Heart left ventricle (tissue), 16 donors: ENCODE measurements around the gene SMYD4. TPM values are rescaled to one million over a fixed set of nuclear protein-coding genes. Genes with fewer than 3 reads are reported as not detected.

Experiments used
- ATAC-seq, 4 donors: fragments of 200-7000 bp; cut with Tn5 transposase; one replicate each; pipeline ENCODE4 v1.9.1; 2020 to 2022; ENCODE audit warnings: moderate library complexity in 4 of 4, mild to moderate bottlenecking in 3 of 4, moderate number of reproducible peaks in 1 of 4
- DNase-seq, 5 donors: peaks; one replicate each; pipeline ENCODE4 v3.0.0-alpha.2; 2020
- H3K27ac ChIP-seq, 12 donors: fragments of 200-600 bp; sonication (generic) in 4 of 12; one replicate each; pipeline versions ENCODE4 v1.5.0 to v1.8.0; 2016 to 2022; ENCODE audit warnings: mild to moderate bottlenecking in 2 of 12
- H3K27me3 ChIP-seq, 9 donors: fragments of 200-600 bp; sonication (generic) in 2 of 9; one replicate each; pipeline versions ENCODE4 v1.5.1 to v1.8.0; 2016 to 2022; ENCODE audit warnings: mild to moderate bottlenecking in 3 of 9
- H3K36me3 ChIP-seq, 9 donors: fragments of 200-600 bp; sonication (generic) in 2 of 9; one replicate each; pipeline versions ENCODE4 v1.5.0 to v1.8.0; 2018 to 2022; ENCODE audit warnings: mild to moderate bottlenecking in 2 of 9
- H3K4me1 ChIP-seq, 12 donors: fragments of 200-600 bp; sonication (generic) in 4 of 12; one replicate each; pipeline versions ENCODE4 v1.5.0 to v1.8.0; 2016 to 2022; ENCODE audit warnings: mild to moderate bottlenecking in 3 of 12
- H3K4me3 ChIP-seq, 12 donors: fragments of 200-600 bp; sonication (generic) in 4 of 12; one replicate each; pipeline versions ENCODE4 v1.5.0 to v1.8.0; 2017 to 2022; ENCODE audit warnings: mild to moderate bottlenecking in 9 of 12, moderate library complexity in 4 of 12
- H3K9me3 ChIP-seq, 12 donors: fragments of 200-600 bp; sonication (generic) in 4 of 12; one replicate each; pipeline versions ENCODE4 v1.5.0 to v1.8.0; 2016 to 2022; ENCODE audit warnings: mild to moderate bottlenecking in 1 of 12
- CTCF ChIP-seq, 12 donors: fragments of 200-600 bp; sonication (generic) in 4 of 12; IDR thresholded peaks; one replicate each; pipeline versions ENCODE4 v1.5.0 to v1.8.0; 2018 to 2022; ENCODE audit warnings: antibody characterized with exemption in 12 of 12, mild to moderate bottlenecking in 5 of 12
- POLR2A ChIP-seq, 2 donors: fragments of 450-650 bp; IDR thresholded peaks; one replicate each; pipeline ENCODE4 v1.6.1; 2017; ENCODE audit warnings: antibody characterized with exemption in 2 of 2, mild to moderate bottlenecking in 2 of 2, moderate library complexity in 2 of 2
- WGBS, 4 donors: extraction: QIAGEN DNeasy Blood & Tissue Kit in 2 of 4; methylation state at CpG; one replicate each; pipeline versions ENCODE4 v1.1.5 to v1.1.7; 2013 to 2018; 5-methylcytosine and 5-hydroxymethylcytosine counted together
- intact Hi-C, 10 donors: fragments of 100-400 bp; cut with DNase I; formaldehyde crosslinking; loops; one replicate each; pipeline versions ENCODE4 v1.11.1 to v1.14.2; 2022
- polyA plus RNA-seq, 2 donors: library from polyadenylated mRNA; stranded (reverse); fragments of 200-250 nt; gene quantifications; one replicate each; pipeline ENCODE4 v1.2.3, GENCODE V29; 2013
- total RNA-seq, 9 donors: library from RNA; depleted of rRNA in 2 of 9; stranded (reverse); fragments of >200 nt in 2 of 9; fragmentation: NEBNext Ultra II Directional in 3 of 9; extraction: Animal tissue kit (Norgen Biotek cat#: 25700) in 3 of 9; gene quantifications; one replicate each; pipeline versions ENCODE4 v1.1.0 to v1.2.4, GENCODE V29; 2016 to 2023
- donor health status: ischemic (EF 13 %, LVEDD 7.1; RV severe dilation, severe dysfunction).
- donor health status: healthy with polysubstance abuse.
- donor health status: DM: no; HTN: yes; CAD: no.
- donor health status: DM: no; HTN: no; CAD: no.
- donor health status: ischemic (EF 25% LVEDD 6.9; RV normal size, moderate dysfunction).
- donor health status: ischemic (EF 25% LVEDD 5.7; RV mildly dilated, moderate dysfunction).
- donor health status: healthy.
- donor health status: DM: yes; HTN: yes; CAD: no.
- donor health status: ischemic (EF 35%, LVEDD 5.7; RV mildly dilated, moderate dysfunction).
- donor health status: nonischemic (EF 11% LVEDD 7.7; RV severe dilation, severe dysfunction).
- donor health status: DM: yes; HTN: yes; CAD: no.
- donor health status: PGD.
- donor health status: ischemic (EF 29% LVEDD 5.4; RV normal size, mild dysfunction).
- donor health status: nonischemic (EF 23%, LVEDD 6.1; RV moderate dilation, normal function).

Gene SMYD4
- total and polyA plus RNA-seq, 11 donors: 5.2 to 15.9 (median 7.9) TPM

- peaks cover 0 to 68% (median 45%) of the 10 kb centered on the region in 9 donors for H3K36me3 ChIP-seq
- H3K27ac ChIP-seq: peak overlapping the region in 1 of 12 donors; percentile 51
- WGBS, 4 donors: 94 to 98% (median 96%) methylated on average over 10 of the region's 10 CpGs
Measured at GRCh38 chr17:1735418-1735817, 94.3 kb downstream of the SMYD4 start.

GRCh38 chr17:1733759-1734158, 95.9 kb downstream of the SMYD4 start:
- Histone ChIP-seq H3K4me3 (no peak overlapping the region), H3K27me3 (no peaks in the 10 kb centered on the region), H3K9me3 (no peaks in the 10 kb centered on the region), H3K27ac (no peak overlapping the region), H3K4me1 (peaks cover 0 to 56% (median 28%) of the 10 kb centered on the region in 12 donors), H3K36me3 (peaks cover 0 to 75% (median 49%) of the 10 kb centered on the region in 9 donors)
- ATAC-seq (no peak), DNase-seq (peak in 1 of 5 donors; percentile 24)
- intact Hi-C loops: loop anchor here in 1 of 10 donors (10.0 kb wide), 1 partner anchor 301 kb away; the partner anchor contains the start of gene DPH1
- no peak for TF ChIP-seq CTCF (IDR thresholded peaks at IDR 0.05)
- TF ChIP-seq POLR2A (IDR thresholded peaks at IDR 0.05): no peak
- 95 to 98% (median 96%) methylated on average over 37 to 38 of the region's 38 CpGs for WGBS, 4 donors

More at GRCh38 chr17:1735418-1735817, 94.3 kb downstream of the SMYD4 start:
- Histone ChIP-seq H3K27me3 (no peaks in the 10 kb centered on the region), H3K9me3 (no peaks in the 10 kb centered on the region), H3K4me3 (no peak overlapping the region), H3K4me1 (peaks cover 0 to 39% (median 25%) of the 10 kb centered on the region in 12 donors)
- intact Hi-C loops: loop anchor here in 1 of 10 donors (10.0 kb wide), 1 partner anchor 299 kb away; the partner anchor contains the start of gene DPH1
- TF ChIP-seq CTCF (IDR thresholded peaks at IDR 0.05): no peak
- TF ChIP-seq POLR2A (IDR thresholded peaks at IDR 0.05): no peak
- DNase-seq: peak in 1 of 5 donors; percentile 23
- no peak for ATAC-seq

- Histone ChIP-seq H3K27ac (no peak overlapping the region), H3K27me3 (no peaks in the 10 kb centered on the region), H3K4me1 (peaks cover 0 to 60% (median 27%) of the 10 kb centered on the region in 12 donors), H3K9me3 (no peaks in the 10 kb centered on the region), H3K4me3 (no peak overlapping the region), H3K36me3 (peaks cover 0 to 80% (median 50%) of the 10 kb centered on the region in 9 donors)
- DNase-seq: no peak
- TF ChIP-seq POLR2A (IDR thresholded peaks at IDR 0.05): no peak
- no peak for TF ChIP-seq CTCF (IDR thresholded peaks at IDR 0.05)
- intact Hi-C loops: loop anchor here in 1 of 10 donors (10.0 kb wide), 1 partner anchor 302 kb away; the partner anchor contains the start of gene DPH1
- ATAC-seq: no peak
- WGBS, 4 donors: 68 to 88% (median 82%) methylated on average over 11 of the region's 11 CpGs
Measured at GRCh38 chr17:1732833-1733321, 96.8 kb downstream of the SMYD4 start.

GRCh38 chr17:1732241-1732832, 97.4 kb downstream of the SMYD4 start:
- no peaks in the 10 kb centered on the region for H3K9me3 ChIP-seq
- no peak overlapping the region for H3K4me3 ChIP-seq
- 92 to 96% (median 94%) methylated on average over 12 to 22 of the region's 22 CpGs for WGBS, 4 donors
- DNase-seq: peak in 1 of 5 donors; percentile 26
- intact Hi-C loops: loop anchor here in 1 of 10 donors (10.0 kb wide), 1 partner anchor 302 kb away; the partner anchor contains the start of gene DPH1
- peaks cover 0 to 60% (median 26%) of the 10 kb centered on the region in 12 donors for H3K4me1 ChIP-seq
- no peak for ATAC-seq
- no peaks in the 10 kb centered on the region for H3K27me3 ChIP-seq
- no peak for TF ChIP-seq CTCF (IDR thresholded peaks at IDR 0.05)
- TF ChIP-seq POLR2A (IDR thresholded peaks at IDR 0.05): no peak
- no peak overlapping the region for H3K27ac ChIP-seq
- peaks cover 0 to 80% (median 47%) of the 10 kb centered on the region in 9 donors for H3K36me3 ChIP-seq
